HG03196 (cell line): Measurements from ENCODE around the gene ATP1A4.

ENCODE experiments used
- ATAC-seq: cut with Tn5 transposase; IDR thresholded peaks from one replicate; pipeline ENCODE4 v1.9.1; 2021; ENCODE audit not compliant: unreplicated experiment

The ATP1A4 gene

DNA sequence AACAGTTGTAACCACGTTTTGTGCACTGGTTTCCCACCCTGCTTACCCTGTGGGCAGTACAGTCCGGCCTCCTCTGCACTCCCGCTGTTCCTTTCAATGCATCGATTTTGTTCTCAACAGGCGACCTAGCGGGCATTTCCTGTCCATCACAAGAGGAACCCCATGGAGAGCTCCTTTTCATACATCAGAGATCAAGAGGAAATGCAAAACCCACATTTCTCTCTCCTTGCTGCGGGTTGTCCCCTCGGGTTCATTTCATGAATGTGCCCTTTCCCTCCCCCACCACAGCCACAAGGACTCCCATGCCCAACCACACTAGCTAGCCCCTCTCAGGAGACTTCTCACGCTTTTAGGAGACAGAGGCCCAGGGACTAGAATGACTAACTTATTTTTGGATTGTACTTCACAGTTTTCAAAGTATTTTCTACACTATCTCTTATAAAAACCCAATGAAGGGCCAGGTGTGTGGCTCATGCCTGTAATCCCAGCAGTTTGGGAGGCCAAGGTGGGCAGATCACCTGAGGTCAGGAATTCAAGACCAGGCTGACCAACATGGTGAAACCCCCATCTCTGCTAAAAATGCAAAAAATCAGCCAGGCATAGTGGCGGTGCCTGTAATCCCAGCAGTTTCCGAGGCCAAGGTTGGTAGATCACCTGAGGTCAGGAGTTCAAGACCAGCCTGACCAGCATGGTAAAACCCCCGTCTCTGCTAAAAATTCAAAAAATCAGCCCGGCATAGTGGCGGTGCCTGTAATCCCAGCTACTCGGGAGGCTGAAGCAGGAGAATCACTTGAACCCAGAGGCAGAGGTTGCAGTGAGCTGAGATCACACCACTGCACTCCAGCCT lies 18.4 kb downstream of the ATP1A4 start:
- ATAC-seq = peak; percentile 76

DNA sequence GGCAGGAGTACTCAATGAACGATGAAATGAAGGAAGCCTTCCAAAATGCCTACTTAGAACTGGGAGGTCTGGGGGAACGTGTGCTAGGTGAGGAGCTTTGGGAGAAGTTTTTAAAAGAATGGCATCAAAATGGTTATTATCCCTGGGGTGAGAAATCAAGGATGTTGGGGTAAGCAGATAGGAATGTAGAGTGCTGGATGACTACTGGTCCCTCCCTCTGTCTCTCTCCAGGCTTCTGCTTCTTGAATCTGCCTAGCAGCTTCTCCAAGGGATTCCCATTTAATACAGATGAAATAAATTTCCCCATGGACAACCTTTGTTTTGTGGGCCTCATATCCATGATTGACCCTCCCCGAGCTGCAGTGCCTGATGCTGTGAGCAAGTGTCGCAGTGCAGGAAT lies 20.0 kb downstream of the ATP1A4 start:
- no peak for ATAC-seq

DNA sequence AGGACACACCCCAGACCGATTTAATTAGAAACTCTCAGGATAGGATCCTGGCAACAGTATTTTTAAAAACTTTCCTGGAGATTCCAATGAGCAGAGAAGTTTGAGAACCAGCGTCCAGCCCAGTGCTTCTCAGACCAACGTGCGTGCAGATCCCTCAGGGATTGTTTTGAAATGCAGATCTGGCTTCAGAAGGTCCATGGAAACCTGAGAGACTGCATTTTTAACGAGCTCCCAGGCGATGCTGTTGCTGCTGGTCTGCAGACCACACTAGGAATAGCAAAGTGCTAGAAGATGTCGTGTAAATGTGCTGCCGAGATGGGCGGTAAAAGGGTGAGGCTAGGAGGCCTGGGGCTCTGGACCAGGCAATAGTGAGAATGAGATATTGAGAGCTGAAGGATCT lies 20.6 kb downstream of the ATP1A4 start:
- ATAC-seq = no peak

DNA sequence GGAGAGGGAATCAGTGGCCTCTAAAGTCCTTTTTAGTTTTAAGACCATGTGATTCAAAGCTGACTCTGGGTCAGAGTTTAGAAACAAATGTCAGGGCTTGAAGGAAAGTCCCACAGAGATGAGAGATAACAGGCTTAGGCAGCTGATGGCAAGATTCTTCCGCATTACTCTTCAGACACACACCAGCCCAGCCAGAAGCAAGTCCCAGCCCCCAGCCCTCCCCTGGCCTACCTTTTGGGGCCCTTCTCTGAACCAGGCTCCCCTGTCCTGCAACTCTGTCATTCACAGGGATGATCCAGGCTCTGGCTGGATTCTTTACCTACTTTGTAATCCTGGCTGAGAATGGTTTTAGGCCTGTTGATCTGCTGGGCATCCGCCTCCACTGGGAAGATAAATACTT lies 25.8 kb downstream of the ATP1A4 start:
- ATAC-seq = no peak

DNA sequence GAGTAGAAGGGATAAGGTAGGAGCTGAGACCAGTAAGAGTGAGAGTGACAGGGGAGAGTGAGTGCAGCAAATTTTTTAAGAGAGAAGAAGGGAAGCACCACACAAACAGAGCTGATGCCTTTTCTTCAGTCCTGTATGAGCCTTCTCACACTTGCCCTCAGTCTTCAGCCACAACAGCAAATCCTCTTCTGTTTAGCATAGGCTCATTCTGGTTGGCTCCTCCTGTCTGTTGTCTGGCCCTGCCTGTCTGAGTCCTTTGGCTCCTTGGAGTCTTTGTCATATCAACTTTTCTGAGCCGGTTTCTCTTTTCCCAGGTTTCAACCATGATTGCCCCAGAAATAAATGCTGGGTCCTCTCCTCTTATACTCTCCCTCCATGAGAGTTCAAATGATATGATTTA lies 26.3 kb downstream of the ATP1A4 start:
- no peak for ATAC-seq

- no peak for ATAC-seq
Observed at GRCh38 chr1:160178731-160179130, 27.3 kb downstream of the ATP1A4 start.

DNA sequence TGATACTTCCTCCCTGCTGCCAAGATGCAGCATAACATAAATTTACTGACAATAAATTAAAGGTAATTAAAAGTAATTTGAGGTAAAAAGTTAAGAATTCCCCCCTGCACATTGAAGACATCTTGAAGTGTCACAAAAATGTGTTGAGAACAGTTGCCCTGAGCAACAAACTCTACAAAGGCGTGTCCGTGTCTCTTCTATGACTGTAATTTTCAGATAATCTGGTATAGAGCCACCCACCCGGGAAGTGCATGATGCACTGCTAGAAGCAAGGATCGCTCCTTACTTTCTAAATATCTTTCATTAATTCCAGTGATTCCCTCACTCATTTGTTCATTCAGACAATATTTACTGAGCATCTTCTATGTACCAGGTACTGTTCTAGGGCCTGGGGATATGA lies 27.9 kb downstream of the ATP1A4 start:
- ATAC-seq = no peak

DNA sequence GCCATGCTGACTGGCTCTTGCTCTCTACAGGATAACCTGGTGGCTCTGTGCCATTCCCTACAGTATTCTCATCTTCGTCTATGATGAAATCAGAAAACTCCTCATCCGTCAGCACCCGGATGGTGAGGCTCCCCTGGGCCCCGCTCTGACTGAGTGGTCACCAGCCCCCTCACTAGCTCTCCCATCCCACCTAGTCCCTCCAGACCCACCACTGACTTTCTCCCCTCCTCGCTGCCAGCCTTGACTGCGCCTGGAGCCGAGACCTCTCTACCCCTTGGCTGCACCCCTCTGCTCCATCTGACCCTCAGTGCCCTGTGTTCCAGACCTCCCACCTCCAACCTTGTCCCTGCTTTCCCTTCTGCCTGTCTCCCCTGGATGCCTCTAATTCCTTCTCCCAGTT lies 34.8 kb downstream of the ATP1A4 start:
- no peak for ATAC-seq

DNA sequence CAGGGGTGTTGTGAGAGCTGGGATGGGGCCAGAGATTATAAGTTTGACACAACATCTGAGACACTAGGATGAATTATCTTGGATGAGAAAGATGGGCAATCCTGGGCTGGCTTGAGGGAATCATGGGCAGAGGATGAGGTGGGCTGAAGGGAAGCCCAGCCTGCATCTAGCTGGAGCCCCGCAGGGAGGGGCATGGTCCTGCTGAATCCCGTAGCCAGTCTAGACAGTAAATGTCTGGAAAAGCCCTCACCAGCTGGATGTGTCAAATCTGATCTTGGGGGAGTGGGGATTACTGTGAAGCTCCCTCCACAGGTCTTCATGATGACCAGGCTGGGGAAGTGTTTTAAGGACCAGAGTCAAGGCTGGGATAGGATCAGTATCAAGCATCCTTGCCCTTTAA lies 35.3 kb downstream of the ATP1A4 start:
- no peak for ATAC-seq

- ATAC-seq = no peak
Observed at GRCh38 chr1:160187407-160187806, 36.0 kb downstream of the ATP1A4 start.

GRCh38 chr1:160188341-160188740 lies 36.9 kb downstream of the ATP1A4 start:
- no peak for ATAC-seq

- no peak for ATAC-seq
Observed at GRCh38 chr1:160189649-160190625, 38.5 kb downstream of the ATP1A4 start, which contains the start of gene CASQ1. Gene CASQ1 (plus strand): TSS chr1:160190575. CDS start chr1:160190752, 177 bp downstream.

GRCh38 chr1:160191756-160192155 lies 40.4 kb downstream of the ATP1A4 start:
- no peak for ATAC-seq

DNA sequence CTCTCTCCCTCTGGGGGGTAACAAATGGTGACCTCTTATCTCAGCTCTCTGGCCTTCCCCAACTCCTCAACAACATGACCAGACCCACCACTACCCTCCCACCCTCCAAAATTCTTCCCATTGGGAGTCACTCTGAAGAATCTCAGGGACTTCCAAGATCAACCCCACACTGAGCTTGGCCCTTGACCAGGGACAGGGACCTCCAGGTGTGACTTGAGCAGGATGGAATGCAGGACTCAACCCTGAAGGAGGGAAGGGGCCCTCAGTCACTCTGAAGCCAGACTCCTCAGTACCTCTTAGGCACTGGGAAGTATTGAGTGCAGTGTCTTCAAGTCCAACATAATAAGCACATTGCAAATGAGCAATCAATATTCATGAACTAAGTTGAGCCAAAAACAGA lies 40.8 kb downstream of the ATP1A4 start:
- ATAC-seq = no peak

DNA sequence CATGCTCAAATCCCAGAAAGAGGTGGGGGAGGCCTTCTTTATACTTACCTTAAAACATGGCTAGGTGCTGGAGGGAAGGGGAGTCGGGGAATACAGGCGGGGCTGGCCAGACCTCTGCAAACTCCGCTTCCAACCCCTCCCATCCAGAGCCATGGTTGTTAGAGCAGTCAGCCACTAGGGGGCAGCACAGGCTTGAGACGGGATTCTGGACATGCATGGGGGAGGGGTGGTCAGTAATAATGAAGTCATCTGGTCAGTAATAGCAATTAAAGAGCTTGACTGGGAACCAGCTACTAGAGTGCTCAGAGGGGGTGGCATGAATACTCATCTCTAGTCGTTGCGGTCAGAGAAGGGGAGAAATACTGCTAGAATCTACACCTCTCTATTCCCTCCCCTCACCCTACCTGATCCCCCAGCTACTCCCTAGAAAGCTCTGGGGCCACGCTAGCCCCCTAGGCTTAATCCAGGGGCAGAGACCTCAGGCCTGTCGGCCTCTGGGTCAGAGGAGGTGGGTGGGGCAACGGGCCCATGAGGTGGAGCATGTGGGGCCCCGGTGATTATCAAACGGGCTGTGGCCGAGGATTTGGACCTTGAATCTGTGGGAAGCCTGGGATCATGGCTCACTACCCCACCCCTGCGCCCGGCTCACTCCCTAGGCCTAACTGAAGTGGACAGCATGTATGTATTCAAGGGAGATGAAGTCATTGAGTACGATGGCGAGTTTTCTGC lies 41.9 kb downstream of the ATP1A4 start:
- no peak for ATAC-seq

- ATAC-seq = no peak
Observed at GRCh38 chr1:160193832-160194736, 42.7 kb downstream of the ATP1A4 start.

DNA sequence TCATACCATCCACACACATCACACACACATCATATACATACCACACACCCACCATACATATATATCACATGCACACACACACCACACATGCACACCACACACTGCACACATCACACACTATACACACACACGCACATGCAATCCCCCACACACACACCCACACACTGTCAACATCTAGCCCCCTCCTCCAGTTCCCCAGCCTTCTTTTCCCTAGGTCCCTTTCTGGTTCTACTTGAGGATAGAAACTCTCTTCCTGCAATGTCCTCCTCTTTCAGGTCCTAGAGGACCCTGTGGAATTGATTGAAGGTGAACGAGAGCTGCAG lies 43.3 kb downstream of the ATP1A4 start:
- no peak for ATAC-seq

DNA sequence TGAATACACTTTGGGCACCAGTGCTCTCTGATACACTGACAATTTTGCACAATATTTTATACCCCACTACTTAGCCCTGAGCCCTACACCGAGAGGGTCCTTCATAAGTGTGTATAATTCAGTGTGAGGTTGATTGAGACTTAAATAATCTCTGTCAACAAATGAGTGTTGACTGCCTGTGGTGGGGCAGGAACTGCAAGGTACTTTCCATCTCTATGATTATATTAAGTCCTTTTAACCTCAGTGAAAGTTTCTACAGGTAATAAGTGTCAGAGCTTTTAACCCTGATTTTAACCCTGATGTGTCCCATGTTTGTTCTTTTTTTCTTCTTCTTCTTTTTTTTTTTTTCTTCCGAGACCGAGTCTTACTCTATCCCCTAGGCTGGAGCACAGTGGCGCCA lies 44.7 kb downstream of the ATP1A4 start:
- no peak for ATAC-seq

DNA sequence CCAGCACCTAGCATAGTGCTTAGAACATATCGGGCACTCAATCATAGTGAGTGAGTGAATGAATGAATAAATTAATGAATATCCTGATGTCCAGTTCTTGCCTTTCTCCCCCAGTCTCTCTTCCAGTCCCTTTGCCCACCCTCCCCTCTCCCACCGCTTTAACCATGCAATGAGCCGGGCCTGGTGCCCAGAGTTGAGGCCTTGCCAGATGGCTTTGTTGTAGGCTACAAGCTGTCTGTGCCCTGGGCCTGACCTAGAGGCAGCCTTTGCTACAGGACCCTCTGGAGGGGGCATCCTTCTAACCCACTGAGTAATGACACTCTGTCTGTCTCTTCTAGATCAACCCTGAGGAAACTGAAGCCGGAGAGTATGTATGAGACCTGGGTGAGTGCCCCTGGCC lies 45.8 kb downstream of the ATP1A4 start:
- no peak for ATAC-seq

DNA sequence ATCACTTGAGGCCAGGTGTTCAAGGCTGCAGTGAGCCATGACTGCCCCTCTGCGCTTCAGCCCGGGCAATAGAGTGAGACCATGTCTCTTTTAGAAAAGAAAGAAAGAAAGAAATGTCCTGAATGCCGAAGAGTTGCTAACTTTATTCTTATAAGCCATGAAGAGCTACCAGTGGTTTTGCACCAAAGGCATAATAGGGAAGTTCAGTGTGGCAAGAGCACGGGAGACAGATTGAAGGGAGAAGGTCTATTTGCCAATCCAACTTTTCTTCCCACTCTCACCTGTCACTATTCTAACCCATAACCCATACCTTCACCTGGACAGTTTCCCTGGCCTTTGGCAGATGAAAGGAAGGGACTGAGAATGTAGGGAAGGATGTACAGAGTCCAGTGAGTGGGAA lies 49.4 kb downstream of the ATP1A4 start:
- no peak for ATAC-seq
